ENCODE data around the gene TFAP2E. TPM values are rescaled to one million over a fixed set of nuclear protein-coding genes. Genes with fewer than 3 reads are reported as not detected.
A peak's percentile ranks its signal among the peaks of the same experiment; 100 is the strongest.

TFAP2E gene
- total RNA-seq, 1 donor from 2014 or later = 3.6 TPM

DNA sequence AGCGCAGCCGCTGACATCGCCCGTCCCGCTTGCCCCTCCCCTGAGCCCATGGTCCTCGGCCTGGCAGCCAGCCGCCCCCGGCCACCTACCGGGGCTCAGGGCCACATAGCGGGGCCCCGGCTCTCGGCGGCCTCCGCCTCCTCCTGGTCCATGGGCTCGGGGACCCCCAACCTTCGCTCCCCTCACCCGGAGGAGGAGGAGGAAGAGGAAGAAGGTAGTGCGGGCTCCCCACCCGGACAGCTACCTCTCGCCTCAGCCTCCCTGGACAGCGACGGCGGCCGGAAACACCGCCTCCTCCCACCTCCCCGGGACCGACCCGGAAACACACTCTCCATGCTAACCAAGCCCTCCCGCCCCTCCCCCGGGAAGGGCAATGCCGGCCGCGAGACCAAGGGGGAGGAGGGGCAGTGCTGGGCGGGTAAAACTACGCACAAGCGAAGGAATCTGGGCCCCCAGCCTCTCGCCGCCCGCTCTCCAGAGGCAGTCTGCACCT is 15.9 kb upstream of the TFAP2E start, which contains the start of gene KIAA0319L:
KIAA0319L (minus strand) TSS at position 286 of the 493 bp plus-strand sequence. CDS start 2,912 bp downstream, outside the sequence.
- Mint-ChIP-seq H3K27ac (ENCODE audit: unreplicated experiment) (peak within 1 kb of the TSS; percentile 93), H3K4me3 (ENCODE audit: unreplicated experiment) (peak within 1 kb of the TSS; percentile 96), H3K9me3 (ENCODE audit: unreplicated experiment) (no peaks in the 10 kb centered on the region), H3K27me3 (ENCODE audit: unreplicated experiment) (peaks cover 10% of the 10 kb centered on the region), H3K36me3 (ENCODE audit: low read depth, unreplicated experiment) (peaks cover 19% of the 10 kb centered on the region), H3K4me1 (ENCODE audit: unreplicated experiment) (peaks cover 24% of the 10 kb centered on the region)
- no peak for TF ChIP-seq CTCF (IDR thresholded peaks at IDR 0.05; ENCODE audit: unreplicated experiment)
- DNase-seq (ENCODE audit: low spot score) = peak; percentile 68

DNA sequence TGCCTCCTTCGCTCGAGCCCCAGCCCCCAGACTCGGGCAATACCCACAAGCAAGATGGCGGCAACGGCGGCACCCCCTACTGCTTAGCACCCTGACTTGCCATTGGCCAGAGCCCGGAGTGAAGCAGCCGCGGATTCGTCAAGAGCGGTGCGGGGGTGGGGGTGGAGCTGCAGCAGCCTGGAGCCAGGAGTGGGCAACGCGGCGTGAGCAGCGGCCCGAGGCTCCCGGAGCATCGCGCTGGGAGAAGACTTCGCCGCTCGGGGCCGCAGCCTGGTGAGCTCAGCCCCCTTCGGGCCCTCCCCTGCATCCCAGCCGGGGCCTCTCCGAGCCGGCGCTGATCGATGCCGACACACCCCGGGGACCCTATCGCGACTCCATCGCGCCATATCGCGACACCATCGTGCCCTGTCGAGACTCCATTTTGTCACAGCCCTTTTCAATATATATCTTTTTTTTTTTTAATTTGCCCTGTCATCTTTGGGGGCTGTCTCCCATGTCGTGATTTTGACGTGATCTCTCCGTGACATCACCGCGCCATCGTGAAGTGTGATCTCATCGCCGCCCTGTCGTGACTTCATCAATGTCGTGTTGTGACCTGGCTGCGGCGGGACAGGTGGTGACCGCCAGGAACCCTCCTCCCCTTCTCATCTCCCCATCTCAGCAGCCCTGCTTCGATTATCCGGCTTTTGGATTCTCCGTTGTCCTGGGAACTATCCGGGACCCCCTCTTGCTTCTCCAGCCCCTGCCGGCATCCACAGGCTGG is 15.3 kb upstream of the TFAP2E start, which contains the start of gene NCDN:
NCDN (plus strand) TSS at position 189 of the 763 bp plus-strand sequence; CDS start at position 581, 392 bp downstream.
- Mint-ChIP-seq H3K4me1 (ENCODE audit: unreplicated experiment) (peaks cover 24% of the 10 kb centered on the region), H3K9me3 (ENCODE audit: unreplicated experiment) (no peaks in the 10 kb centered on the region), H3K36me3 (ENCODE audit: low read depth, unreplicated experiment) (peaks cover 15% of the 10 kb centered on the region), H3K27ac (ENCODE audit: unreplicated experiment) (peak within 1 kb of the TSS; percentile 93), H3K27me3 (ENCODE audit: unreplicated experiment) (peaks cover 10% of the 10 kb centered on the region), H3K4me3 (ENCODE audit: unreplicated experiment) (peak within 1 kb of the TSS; percentile 96)
- DNase-seq (ENCODE audit: low spot score) = peak; percentile 97
- TF ChIP-seq CTCF (IDR thresholded peaks at IDR 0.05; ENCODE audit: unreplicated experiment) = no peak

DNA sequence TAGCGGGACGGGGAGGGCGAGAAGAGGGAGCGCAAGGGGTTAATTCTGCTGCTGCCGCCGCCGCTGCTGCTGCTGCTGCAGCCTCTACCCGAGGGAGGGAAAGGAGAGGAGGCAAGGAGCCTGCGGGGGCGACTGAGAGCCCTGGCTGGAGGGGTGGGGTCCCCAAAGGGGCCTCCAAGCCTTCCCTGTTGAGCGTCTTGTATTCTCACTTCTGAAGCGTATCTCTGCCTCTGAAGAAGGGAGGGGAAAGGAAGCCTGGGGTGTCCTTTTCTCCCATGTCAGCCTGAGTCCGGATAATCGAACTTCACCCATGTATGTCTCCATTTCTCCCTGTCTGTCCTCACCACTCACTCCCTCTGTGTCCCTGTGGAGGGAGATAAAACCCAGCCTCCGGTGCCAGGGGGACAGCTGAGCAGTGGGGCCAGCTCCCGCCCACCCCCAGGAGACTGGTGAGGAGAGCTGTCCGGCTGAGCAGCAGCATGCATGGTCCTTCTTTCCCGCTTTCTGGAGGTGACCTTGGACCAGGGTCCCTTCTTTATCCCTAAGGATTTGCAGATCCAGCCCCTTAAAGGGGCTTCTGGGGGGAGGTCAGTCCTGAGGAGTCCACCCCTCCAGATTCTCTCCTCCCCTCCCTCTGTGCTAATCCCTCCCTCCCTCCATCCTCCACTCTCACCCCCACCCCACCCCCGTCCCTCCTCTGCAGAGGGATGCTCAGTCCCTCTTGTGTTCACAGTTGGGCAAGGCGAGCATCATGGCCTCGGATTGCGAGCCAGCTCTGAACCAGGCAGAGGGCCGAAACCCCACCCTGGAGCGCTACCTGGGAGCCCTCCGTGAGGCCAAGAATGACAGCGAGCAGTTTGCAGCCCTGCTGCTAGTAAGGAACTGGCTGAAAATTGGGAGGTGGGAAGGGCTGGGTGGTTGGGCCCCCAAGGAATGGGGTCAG is 14.5 kb upstream of the TFAP2E start:
- peaks cover 10% of the 10 kb centered on the region for H3K27me3 Mint-ChIP-seq (ENCODE audit: unreplicated experiment)
- no peak for TF ChIP-seq CTCF (IDR thresholded peaks at IDR 0.05; ENCODE audit: unreplicated experiment)
- H3K27ac Mint-ChIP-seq (ENCODE audit: unreplicated experiment) = peak overlapping the region; percentile 93
- peaks cover 12% of the 10 kb centered on the region for H3K36me3 Mint-ChIP-seq (ENCODE audit: low read depth, unreplicated experiment)
- peak overlapping the region; percentile 96 for H3K4me3 Mint-ChIP-seq (ENCODE audit: unreplicated experiment)
- H3K4me1 Mint-ChIP-seq (ENCODE audit: unreplicated experiment) = peaks cover 26% of the 10 kb centered on the region
- no peaks in the 10 kb centered on the region for H3K9me3 Mint-ChIP-seq (ENCODE audit: unreplicated experiment)
- DNase-seq (ENCODE audit: low spot score) = no peak

DNA sequence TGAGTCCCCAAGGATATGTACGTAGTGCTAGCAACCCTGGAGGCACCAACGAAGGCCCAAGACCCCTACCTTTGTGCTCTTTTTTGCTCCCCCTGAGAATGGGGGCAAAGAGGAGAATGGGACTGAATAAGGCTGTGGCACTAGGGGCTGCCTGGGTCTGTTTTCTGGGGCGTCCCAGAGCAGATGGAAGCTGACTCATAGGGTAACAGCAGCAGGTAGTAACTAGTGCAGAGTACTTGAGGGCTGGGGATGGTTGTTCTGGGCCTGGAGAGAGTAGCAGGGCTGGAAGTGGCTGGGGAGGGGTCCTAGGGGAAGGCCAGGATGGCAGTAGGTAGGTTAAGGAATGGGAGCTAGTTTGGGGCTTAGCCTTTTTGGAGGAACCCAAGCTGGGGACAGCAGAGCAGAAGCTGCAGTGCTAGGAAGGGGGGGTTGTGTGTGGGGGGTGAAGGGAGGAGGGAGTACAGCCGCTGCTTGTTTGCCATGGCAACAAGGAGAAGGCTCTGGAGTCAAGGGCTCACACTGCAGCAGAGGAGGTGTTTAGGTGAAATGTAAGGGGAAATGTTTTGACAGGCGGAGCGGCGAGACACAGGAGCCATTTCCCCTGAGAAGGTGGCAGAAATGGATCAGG is 13.7 kb upstream of the TFAP2E start:
- DNase-seq (ENCODE audit: low spot score) = no peak
- TF ChIP-seq CTCF (IDR thresholded peaks at IDR 0.05; ENCODE audit: unreplicated experiment) = no peak
- peak overlapping the region; percentile 23 for H3K4me3 Mint-ChIP-seq (ENCODE audit: unreplicated experiment)
- peaks cover 15% of the 10 kb centered on the region for H3K36me3 Mint-ChIP-seq (ENCODE audit: low read depth, unreplicated experiment)
- peaks cover 34% of the 10 kb centered on the region for H3K4me1 Mint-ChIP-seq (ENCODE audit: unreplicated experiment)
- H3K27ac Mint-ChIP-seq (ENCODE audit: unreplicated experiment) = no peak overlapping the region
- H3K27me3 Mint-ChIP-seq (ENCODE audit: unreplicated experiment) = peaks cover 10% of the 10 kb centered on the region
- no peaks in the 10 kb centered on the region for H3K9me3 Mint-ChIP-seq (ENCODE audit: unreplicated experiment)
